Kidney capillary endothelial cell (primary cell): ENCODE data around the gene AP5Z1.
A peak's percentile ranks its signal among the peaks of the same experiment; 100 is the strongest.

Source experiments
- DNase-seq: peaks from one replicate; pipeline ENCODE4 v3.0.0-alpha.2; 2018; ENCODE audit warnings: low spot score

The AP5Z1 gene

DNA sequence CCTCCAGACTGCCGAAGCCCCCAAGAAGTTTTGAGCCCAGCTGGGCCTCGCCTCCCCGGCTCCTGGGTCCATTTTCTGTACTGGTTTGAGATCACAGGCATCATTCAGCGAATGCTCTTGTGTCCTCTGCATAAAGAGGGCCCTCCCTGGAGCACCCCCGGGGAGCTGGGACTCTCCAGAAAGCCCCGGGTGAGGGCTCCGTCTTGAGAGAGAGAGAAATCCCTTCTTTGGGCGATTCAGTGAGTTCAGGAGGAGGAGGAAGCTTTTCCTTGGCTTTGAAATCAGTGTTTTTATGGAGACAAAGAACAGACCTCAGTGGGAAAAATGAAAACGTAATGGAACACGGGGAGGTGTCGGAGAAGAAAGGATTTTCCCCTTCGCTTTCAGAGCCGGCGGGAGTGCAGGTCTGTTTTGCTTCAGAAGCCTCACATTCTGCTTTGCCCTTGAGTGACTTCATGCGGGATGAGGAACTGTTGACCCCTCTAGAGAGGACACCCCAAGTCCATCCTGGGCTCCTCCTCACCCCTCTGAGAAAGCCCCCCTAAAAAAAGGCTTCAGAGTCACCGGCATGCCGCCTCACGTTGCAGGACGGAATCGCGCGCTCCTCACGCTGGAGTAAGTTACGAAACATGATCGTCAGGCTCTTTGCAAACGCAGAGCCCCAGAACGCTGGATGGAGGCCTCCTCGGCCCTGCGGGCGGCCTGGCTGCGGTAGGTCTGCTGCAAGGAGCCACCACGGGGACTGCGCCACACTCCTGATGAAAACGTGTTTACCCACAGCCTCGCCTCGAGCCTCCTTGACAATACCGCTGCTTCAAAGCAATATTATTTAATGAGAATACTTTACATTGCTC is 8.5 kb upstream of the AP5Z1 start:
- no peak for DNase-seq

DNA sequence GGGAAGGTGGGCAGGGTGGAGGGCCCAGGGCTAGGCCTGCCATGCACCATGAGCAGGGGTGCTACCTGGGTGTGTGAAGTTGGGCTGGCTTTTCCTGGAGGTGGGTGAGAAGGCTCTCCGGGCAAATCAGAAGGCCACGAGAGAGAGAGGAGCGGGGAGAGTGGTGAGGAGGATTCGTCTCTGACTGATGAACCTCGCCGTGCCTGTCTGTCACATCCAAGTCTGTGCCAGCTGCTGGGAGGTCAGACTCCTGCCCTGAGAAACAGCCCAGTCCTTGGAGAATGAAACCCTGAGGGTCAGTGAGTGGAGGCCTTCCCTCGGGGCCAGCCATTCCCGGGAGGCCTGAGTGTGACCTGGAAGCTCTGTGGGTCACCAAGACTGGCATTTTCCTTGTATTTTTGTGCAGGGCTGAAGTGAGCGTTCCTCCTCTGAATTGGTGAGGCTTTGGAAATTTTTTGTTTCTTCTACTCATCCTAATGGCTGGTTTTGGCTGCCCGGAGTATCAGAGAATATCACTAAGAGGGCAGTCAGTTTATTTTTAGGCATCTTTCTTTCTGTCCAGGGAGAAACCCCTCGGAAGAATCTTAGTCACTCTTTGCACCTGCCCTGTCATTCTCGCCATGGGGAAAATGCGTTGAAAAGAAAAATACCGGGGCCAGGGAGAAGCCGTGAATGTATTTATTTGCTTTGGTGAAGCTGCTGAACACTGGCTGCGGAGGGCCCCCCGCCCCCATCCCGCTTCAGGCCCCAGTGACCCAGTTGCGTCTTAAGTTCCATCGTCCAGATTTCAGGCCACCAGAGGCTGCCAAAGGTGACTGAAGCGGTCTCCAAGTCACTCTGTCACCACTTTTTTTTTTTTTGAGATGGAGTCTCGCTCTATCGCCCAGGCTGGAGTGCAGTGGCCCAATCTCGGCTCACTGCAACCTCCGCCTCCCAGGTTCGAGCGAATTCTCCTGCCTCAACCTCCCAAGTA is 6.5 kb upstream of the AP5Z1 start:
- DNase-seq, result no peak

DNA sequence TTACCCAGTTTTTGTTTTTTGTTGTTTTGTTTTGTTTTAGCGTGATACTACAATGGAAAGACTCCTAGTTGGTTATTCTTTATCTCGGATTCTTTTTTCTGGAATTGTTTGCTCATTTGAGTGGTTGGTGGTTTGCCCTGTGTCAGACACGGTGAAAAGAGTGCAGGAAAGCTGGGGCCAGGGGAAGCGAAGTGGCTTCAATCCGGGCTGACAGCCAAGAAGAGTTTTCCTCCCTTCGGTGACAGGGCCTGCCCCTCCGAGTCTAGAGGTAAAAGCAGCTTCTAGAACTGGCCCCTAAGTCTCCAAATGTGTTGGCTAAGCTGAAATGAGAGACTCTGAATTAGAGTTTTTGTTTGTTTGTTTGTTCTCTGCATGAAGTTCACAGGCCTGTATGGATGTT is 5.7 kb upstream of the AP5Z1 start:
- DNase-seq, result no peak

DNA sequence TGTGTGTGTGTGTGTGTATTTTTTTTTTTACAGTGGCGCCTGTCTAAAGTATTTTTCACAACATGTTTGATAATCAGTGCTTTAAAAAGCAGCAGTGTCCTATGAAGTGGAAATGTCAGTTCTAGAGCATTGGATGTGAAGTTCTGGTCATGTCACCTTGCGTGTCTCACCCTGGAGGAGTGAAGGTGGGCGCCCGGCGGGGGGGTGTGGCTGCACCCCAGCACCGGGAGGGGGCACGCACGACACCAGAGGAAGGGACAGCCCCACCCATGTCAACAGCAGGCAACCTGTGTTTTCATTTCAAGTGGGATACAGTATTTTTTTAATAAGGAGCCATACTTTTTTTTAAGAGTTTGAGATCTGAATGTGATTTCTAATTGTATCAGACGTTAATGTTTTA is 4.5 kb upstream of the AP5Z1 start:
- no peak for DNase-seq

DNA sequence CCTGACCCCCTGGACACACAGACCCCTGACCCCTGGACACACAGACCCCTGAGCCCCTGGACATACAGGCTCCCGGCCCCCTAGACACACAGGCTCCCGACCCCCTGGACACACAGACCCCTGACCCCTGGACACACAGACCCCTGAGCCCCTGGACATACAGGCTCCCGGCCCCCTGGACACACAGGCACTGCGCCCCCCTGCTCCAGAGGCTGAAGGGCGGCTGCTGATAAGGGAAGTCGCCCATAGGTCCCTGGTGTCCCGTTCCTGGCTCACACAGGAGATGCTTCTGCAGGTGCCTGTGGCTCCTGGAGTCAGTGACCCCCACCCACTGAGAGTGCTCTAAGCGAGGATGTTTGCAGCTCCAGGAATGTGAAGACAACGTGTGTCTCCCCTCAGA is 3.7 kb upstream of the AP5Z1 start:
- no peak for DNase-seq

DNA sequence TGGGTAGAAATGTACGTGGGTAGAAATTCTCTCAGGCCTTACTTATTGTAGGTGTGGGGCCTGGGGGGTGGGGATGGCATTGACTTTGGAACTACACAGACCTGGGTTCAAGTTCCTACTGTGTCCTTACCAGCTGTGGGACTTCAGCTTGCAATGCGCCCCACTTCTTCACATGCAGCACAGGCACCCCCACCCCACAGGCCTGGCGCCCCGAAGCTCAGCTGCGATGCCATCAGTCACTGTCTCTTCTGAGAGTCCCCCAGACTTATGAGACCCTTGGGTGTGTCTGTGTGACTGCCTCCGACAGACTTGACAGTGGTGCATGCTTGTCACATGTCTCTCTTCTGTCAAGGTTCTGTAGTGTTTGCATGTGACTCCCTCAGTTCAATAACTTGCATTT is 3.1 kb upstream of the AP5Z1 start:
- no peak for DNase-seq

DNA sequence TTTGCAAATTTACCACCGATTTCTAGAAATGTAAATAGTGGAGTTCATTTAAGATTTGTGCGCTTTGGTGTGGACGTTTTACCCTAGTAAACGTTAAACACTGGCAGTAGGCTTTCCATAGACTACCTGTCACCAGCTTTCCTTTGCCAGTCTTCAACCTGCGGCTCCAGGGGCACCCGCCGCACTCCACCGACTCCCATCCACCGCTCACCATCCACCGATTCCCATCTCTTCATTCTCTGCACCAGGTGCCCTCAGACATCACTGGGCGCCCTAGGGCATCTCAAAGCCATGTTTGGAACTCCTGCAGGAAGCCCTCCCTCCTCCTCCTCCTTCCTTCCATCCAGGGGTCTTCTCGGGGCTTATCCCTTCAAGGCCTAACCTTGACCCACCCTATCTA is 1.4 kb upstream of the AP5Z1 start:
- no peak for DNase-seq

DNA sequence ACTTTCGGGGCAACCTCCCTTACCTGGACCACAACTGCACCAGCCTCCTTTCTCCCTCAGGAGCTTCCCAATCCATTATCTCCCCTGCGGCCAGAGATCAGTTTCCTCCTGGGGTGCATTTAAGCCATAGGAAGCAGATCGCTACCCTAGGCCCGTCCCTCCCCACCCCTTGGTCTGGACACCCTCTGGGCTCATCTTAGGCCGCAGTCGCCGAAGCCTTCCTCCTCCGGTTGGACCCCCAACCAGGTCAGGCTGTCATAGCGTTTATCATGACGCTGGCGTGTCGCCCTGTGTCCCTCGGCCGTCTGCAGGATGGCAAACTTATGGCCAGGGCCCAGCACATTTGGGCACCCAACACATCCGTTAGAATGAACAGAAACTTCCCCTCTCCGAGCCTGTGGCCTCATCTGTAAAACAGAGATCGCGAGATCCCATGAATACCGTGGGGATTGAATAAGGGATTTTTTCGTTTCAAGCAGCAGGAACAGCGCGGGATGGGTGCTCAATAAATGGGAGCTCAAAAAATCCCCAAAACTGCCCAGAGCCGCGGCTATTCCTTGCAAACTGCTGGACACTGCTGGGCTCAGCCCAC is 669 bp upstream of the AP5Z1 start:
- DNase-seq, result peak; percentile 48

DNA sequence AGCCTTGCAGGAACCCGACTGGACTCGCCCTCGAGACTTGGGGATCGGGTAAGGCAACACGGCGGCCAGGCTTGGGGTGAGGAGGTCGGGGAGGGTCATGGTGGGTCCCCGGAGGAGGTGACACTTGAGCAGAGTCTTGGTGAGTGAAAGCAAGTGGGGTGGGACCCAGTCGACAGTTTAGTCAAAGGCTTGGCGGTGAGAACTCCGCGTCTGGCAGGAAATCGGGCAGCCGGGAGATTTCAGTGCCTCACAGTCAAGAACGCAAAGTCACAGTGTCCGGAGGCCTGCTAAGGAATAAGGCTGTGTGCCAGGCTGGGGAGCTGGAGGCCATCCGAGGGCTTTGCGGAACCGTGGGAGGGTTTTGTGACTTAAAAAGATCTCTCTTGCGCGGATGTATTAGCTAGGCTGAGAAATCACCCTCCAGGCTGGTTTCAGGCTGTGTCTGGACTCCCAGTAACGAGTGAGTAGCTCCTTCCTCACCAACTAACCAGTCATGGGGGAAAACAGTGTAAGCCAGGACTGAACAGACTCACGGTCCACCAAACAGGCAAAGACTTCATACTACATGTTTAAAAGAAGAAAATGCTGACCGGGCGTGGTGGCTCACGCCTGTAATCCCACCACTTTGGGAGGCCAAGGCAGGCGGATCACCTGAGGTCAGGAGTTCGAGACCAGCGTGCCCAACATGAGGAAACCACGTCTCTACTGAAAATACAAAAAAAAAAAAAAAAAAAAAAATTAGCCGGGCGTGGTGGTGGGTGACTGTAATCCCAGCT is 613 bp downstream of the AP5Z1 start:
- peak; percentile 60 for DNase-seq

DNA sequence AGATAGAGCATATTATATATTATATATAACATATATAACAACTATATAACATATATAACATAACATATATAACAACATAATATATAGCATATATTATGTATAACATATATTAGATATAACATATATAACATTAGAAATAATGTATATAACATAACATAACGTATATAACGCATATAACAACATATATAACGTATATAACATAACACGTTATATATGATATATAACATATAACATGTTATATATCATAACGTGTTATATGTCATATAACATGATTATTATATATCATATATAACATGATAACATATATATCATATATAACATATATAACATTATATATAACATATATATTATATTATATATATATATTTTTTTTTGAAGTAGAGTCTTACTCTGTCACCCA is 3.7 kb downstream of the AP5Z1 start:
- no peak for DNase-seq

DNA sequence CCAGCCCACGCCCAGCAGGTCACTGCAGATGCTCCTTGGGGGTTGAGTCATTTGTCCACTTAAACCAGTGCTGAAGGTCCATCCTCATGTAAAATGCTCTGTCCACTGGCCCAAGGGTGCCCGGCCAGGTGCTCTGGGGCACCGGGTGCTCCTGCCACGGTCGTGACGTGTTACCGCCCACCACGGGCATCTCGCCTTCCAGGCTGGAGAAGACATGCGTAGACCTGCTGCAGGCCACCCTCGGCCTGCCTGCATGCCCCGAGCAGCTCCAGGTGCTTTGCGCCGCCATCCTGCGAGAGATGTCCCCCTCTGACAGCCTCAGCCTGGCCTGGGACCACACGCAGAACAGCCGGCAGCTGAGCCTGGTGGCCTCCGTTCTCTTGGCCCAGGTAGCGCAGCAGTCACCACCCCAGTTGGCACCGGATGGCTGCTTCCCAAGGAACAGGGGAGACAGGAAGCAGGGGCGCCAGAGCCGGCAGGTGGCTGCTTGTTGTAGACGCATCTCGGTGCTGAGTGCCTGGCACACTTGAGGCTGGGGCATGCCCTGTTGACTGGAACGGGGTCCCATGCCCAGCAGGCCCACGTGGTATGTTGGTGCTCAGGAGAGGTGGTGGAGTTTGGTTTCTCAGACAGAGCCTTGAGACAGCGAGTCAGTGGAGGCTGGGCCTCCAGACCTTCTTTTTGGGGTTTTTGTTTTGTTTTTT is 6.1 kb downstream of the AP5Z1 start:
- DNase-seq, result no peak

DNA sequence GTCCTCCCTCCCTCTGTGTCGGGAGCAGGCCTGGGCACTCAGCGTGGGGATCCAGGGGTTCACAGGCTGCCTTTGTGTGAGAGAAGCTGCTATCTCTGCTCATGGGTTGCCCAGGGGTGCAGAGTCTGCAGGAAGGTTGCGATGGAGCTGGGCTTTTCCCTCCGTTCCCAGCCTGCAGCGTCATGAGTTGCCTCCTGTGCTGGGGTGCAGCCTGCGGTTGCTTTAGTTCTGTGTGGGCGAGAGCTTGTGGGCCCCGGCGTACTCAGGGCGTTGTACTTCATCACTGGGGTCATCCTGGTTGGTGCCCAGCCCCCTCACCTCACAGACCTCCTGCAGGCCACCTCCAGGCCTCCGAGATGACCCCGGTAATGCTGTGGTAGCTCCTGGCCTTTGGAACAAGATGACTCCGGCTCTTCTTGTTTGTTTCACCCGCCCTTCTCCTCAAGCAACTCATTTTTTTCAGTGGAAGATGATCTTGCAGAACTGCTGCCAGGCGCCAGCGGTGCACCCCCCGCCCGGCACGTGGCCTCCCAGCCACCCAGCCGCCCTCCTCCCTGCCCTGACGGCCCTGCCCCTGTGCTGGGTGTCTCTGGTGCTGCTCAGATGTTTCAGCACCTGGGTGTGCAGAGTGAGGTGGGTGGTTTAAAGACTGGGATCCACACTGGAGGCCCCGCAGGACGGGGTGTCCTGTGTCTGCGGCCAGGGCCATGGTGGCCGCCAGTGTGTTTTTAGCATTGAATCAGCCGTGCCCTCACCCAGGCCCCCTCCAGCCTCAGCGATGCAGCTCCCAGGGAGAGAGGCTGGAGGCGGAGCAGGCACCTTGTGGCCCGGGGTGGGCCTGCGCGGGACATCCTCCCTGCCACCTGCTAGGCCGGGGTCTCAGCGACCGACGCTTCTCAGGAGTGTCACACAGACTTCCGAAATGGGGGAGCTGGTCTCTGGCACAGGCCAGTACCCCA is 7.2 kb downstream of the AP5Z1 start:
- DNase-seq, result no peak

DNA sequence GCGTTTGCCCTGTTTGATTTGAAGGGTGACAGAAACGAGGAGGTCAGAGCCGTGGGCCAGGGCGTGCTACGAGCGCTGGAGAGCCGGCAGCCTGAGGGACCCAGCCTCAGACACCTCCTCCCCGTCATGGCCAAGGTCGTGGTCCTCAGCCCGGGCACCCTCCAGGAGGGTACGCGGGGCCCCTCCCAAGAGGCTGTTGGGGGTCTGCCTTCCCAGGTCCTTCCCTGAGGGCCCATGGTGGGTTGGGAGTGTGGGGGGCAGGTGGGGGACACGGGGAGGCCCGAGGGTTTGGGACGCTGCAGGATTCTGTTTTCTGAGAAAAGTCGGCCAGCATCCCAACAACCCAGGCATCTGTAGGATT is 7.8 kb downstream of the AP5Z1 start:
- DNase-seq, result no peak

DNA sequence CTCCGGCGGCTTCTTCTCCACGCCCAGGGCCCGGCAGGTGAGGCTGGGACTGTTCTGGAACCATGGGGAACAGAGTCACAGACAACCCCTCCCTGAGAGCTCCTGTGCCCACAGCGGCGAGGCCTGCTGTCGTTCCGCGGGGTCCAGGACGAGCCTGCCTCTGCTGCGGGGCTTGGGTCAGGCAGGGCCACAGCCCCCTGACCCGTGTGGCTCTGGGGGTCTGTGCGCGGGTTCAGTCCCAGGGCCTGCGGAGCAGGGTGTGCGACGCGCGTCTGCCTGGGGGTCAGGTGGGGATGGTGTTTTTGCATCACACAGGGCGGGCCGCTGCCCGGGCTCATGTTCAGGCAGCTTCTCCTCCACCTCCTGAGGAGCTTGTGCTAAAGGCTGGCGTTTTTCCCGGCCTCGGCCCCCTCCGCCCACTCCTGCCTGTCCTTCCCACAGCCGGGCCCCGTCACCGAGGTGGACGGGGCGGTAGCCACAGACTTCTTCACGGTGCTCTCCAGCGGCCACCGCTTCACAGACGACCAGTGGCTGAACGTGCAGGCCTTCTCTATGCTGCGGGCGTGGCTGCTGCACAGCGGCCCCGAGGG is 8.4 kb downstream of the AP5Z1 start:
- no peak for DNase-seq

DNA sequence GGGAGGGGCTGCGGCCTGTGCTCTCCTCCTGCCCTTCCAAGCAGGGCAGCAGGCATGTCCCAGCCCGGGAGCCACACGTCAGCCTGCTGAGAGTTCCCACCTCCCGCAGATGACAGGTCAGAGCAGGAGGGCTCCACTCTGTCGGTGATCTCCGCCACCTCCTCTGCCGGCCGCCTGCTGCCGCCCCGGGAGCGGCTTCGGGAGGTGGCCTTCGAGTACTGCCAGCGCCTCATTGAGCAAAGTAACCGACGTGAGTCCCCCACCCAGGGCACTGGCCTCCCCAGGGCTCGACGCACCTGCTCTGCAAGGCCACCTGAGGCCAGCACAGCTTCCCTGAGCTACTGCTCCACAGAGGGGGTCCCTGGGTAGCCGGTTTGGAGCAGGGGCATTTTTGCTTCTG is 9.4 kb downstream of the AP5Z1 start:
- DNase-seq, result no peak

DNA sequence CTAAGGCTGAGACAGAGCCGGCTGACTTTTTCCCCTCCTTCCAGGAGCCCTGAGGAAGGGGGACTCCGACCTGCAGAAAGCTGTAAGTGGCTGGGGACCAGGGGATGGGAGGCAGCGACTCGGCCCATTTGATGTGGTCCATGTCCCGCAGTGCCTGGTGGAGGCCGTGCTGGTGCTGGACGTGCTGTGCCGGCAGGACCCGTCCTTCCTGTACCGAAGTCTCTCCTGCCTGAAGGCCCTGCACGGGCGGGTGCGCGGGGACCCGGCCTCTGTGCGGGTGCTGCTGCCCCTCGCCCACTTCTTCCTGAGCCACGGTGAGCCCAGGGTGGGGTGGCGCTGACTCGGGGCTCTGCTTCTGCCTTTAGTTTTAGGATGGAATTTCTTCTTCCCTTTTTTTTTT is 9.9 kb downstream of the AP5Z1 start:
- DNase-seq, result no peak

DNA sequence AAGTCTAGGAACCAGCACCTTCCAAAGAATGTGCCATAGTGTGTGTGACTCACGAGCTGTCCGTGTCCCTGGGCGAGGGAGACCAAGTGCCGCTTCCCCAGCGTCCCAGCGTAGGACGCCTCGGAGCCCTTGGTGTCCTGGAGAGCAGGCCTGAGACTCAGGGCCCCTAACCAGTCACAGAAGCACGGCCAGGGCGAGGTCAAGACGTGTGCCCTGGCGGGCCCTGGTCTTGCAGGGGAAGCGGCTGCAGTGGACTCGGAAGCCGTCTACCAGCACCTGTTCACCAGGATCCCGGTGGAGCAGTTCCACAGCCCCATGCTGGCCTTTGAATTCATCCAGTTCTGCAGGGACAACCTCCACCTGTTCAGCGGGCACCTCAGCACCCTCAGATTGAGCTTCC is 10.6 kb downstream of the AP5Z1 start:
- DNase-seq, result no peak

DNA sequence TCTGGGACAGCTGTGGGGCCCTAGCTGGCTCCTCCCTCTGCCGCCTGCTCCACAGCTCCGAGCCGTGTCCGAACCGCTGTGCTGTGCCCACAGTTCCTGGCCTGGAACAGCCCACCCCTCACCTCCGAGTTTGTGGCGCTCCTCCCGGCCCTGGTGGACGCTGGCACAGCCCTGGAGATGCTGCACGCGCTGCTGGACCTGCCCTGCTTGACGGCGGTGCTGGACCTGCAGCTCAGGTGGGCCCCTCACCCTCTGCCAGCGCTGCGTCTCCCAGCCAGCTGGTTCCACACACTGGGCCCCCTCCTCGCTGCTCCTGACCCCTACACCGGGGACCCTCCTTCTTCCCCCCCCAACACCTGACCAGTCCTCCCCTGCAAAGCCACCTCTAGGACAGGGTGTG is 12.1 kb downstream of the AP5Z1 start:
- no peak for DNase-seq

DNA sequence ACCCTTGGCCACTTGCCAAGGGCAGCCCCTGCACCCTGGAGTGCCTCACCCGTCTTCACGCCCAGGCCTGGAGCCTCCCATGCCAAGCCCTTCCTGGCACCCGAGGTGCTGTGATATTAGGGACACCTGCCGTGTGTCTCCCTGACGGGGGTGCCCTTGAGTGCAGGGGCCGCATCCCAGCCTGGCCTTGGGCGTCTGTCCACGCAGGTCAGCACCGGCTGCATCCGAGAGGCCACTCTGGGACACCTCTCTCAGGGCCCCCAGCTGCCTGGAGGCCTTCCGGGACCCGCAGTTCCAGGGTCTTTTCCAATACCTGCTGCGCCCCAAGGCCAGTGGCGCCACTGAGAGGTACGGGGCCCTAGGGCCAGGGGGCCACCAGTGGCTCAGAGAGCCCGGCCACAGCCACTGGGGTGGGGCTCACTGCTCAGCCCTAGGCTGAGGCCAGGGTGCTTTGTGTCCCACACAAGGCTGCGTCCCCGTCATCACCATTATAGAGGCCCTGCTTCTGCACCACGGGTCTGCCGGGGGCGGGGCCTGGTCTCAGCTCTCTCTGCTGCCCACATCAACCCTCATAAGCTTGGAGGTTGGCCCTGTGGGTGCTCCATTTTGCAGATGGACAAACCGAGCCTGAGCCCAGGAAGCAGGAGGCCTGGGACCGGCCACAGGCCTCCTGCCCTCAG is 12.7 kb downstream of the AP5Z1 start:
- DNase-seq, result no peak
